Stimulated activated CD8-positive, alpha-beta memory T cell treated with anti-CD3 and anti-CD28 coated beads, Interleukin-15, amount 100 ng/mL, for 4 hours (primary cell): ENCODE data around the gene CGRRF1.

Experiments
- DNase-seq, 2 donors: peaks; one replicate each; pipeline ENCODE4 v3.0.0-alpha.2; 2020; ENCODE audit warnings: low read depth in 2 of 2

CGRRF1 gene

GRCh38 chr14:54577494-54577893 is 67.8 kb downstream of the CGRRF1 start:
- no peak for DNase-seq

- no peak for DNase-seq
Measured at GRCh38 chr14:54577977-54578376, 68.3 kb downstream of the CGRRF1 start.

DNA sequence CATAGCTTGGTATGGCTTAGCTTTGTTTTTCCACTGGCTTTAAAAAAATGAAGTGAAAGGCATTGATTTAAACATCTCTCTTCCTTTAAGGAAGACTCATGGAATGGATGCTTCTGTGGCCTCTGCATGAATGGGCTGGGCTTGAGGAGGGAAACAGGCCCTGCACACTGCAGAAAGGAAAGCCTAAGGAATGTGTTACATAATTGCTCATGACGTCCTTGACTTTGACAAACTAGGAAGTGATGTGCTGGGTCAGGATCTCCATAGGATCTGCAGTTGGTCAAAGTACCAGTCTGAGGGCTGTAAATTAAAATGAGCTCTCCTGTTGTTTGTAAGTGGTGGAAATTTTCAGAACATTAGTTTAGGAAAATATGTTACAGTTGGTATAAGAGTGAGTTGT is 69.9 kb downstream of the CGRRF1 start:
- DNase-seq, result no peak

- no peak for DNase-seq
Measured at GRCh38 chr14:54580933-54581332, 71.2 kb downstream of the CGRRF1 start.

GRCh38 chr14:54582334-54582733 is 72.6 kb downstream of the CGRRF1 start:
- DNase-seq, result no peak

- no peak for DNase-seq
Measured at GRCh38 chr14:54584097-54584496, 74.4 kb downstream of the CGRRF1 start.

DNA sequence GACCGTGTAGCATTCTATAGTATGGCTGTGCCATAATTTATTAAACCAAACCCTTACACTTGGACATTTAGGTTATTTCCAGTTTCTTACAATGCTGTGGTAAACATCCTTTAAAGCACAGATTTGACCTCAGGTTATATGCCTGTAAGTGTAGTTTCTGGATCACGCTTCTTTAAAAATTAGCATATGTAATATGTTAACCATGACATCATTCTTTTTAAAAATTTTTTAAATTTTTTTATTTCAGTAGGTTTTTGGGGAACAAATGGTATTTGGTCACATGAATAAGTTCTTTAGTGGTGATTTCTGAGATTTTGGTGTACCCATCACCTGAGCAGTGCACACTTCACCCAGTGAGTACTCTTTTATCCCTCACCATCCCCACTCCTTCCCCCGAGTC is 75.5 kb downstream of the CGRRF1 start:
- DNase-seq, result no peak
